Measurements from ENCODE around the gene SRD5A1. TPM values are rescaled to one million over a fixed set of nuclear protein-coding genes. Genes with fewer than 3 reads are reported as not detected.

The SRD5A1 gene
- total RNA-seq, 2 experiments from 2014 or later: 16.7 to 32.5 TPM

DNA sequence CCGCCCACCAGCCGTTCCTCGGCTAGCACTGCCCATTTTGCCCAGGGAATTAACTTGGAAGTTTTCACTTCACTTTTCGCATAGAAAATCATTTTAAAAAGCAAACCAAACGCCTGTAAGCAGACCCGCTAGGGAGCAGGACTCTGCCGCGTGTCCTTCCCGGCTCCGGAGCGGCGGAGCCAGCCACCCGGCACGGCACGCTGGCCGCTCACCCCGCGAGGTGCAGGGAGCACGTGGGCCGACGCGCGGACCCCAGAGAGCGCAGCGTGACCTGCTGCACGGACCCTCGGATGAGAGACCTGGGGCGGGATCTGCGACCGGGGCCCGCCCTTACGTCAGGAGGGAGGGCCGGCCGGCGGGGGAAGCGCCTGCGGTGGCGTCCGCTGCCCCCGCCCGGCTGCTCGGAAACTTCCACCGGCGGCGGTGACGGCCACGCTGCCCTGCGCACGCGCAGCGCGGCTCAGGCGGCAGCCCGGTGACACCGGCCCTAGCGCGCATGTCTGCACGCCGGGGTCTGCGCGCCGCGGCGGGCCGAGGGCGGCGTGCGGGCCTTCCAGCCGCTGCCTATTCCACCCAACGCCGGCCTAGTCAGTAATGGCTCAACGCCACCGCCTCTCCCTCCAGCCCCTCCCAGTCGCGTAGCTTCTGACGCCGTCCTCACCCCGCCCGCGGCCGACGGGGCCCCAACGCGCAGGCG is 79.5 kb downstream of the SRD5A1 start:
- Histone ChIP-seq H3K4me3 (ENCODE audit: low read depth, low read length, poor library complexity, severe bottlenecking) (peak overlapping the region; percentile 71), H3K4me1 (ENCODE audit: insufficient read depth, low read length, poor library complexity, severe bottlenecking) (peaks cover 50% of the 10 kb centered on the region), H4K20me1 (ENCODE audit: insufficient read depth, low read length) (peaks cover 31% of the 10 kb centered on the region), H3K27ac (ENCODE audit: low read depth, low read length, poor library complexity, severe bottlenecking) (peak overlapping the region; percentile 70), H2AFZ (ENCODE audit: low read length) (peak overlapping the region; percentile 56), H3K9me2 (ENCODE audit: insufficient read depth, low read length) (no peaks in the 10 kb centered on the region), H3K36me3 (ENCODE audit: insufficient read depth, low read length) (peaks cover 24% of the 10 kb centered on the region), H3K4me2 (ENCODE audit: low read length) (peak overlapping the region; percentile 95), H3K79me2 (ENCODE audit: insufficient read depth, low read depth, low read length) (peaks cover 32% of the 10 kb centered on the region), H3K9me3 (ENCODE audit: low read length) (no peaks in the 10 kb centered on the region)
- intact Hi-C loops (cut with micrococcal nuclease; ENCODE audit: unreplicated experiment): loop anchor here (1.0 to 2.0 kb wide), 5 partner anchors 16 to 79 kb away; partner anchors contain the start of genes NSUN2 and SRD5A1
- peak; percentile 96 for DNase-seq (ENCODE audit: low spot score)
- ChIA-PET CTCF (ENCODE audit: unreplicated experiment) (no interaction called here), POLR2A (interaction anchor here (1.0 to 2.3 kb wide), 2 partner anchors 16 to 80 kb away, joined by 5 to 9 read pairs; partner anchors contain the start of genes NSUN2 and SRD5A1)
- BruUV-seq (replicated peaks): no TSS peak
- TF ChIP-seq EZH2phosphoT487 (IDR thresholded peaks at IDR 0.05; ENCODE audit: borderline replicate concordance, low read depth, low read length): no peak
- TF ChIP-seq, protein P1, sequence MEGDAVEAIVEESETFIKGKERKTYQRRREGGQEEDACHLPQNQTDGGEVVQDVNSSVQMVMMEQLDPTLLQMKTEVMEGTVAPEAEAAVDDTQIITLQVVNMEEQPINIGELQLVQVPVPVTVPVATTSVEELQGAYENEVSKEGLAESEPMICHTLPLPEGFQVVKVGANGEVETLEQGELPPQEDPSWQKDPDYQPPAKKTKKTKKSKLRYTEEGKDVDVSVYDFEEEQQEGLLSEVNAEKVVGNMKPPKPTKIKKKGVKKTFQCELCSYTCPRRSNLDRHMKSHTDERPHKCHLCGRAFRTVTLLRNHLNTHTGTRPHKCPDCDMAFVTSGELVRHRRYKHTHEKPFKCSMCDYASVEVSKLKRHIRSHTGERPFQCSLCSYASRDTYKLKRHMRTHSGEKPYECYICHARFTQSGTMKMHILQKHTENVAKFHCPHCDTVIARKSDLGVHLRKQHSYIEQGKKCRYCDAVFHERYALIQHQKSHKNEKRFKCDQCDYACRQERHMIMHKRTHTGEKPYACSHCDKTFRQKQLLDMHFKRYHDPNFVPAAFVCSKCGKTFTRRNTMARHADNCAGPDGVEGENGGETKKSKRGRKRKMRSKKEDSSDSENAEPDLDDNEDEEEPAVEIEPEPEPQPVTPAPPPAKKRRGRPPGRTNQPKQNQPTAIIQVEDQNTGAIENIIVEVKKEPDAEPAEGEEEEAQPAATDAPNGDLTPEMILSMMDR (conservative IDR thresholded peaks at IDR 0.05; ENCODE audit: low read length): 0 out of 2 replicates have a peak, but pooled peaks have one; percentile 2

DNA sequence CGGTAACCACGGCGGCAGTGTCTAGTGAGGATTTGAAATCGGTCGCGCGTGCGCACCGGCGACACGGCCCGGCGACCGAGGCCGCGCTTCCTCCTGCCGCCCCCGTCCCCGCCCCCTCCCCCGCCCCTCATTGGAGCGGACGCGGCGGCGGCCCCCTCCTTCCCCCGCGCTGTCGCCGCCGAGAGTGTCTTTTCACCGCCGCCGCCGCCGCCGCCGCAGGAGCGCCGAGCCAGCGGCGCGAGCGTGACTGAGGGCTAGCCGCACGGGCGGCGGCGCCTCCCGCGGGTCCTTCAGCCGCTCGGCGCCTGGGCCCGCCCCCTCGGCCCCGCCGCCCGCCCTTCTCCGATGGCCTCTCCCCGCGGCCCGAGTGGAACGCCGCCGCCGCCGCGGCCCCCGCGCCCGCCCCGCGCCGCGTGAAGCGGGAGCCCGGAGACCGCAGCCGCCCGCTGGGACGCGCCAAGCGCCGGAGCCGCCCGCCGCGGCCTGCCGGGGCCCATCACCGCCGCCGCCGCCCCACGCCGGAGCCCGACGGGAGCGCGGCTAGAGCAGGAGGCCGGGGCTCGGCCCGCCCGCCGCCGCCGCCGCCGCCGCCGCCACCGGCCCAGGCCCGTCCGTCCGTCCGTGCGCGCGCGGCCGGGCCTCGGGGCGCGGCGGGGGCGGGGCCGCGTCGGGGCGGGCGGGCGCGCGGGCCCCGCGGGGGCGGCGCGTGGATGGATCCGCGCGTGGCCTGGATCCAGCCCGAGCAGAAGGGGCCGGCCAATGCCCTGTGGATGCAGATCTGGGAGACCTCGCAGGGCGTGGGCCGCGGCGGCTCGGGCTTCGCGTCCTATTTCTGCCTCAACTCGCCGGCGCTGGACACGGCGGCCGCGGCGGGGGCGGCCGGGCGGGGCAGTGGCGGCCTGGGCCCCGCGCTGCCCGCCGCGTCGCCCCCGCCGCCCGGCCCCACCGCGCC is 80.3 kb downstream of the SRD5A1 start, which contains the start of gene TENT4A:
TSS of gene TENT4A (plus strand) at position 159 of the 952 bp plus-strand sequence. CDS start at position 711, 552 bp downstream.
- peak within 1 kb of the TSS; percentile 56 for H2AFZ ChIP-seq (ENCODE audit: low read length)
- DNase-seq (ENCODE audit: low spot score): no peak
- intact Hi-C loops (cut with micrococcal nuclease; ENCODE audit: unreplicated experiment): loop anchor here (1.0 to 2.0 kb wide), 3 partner anchors 15 to 80 kb away; partner anchors contain the start of genes NSUN2 and SRD5A1

More for the DNA sequence above, 80.3 kb downstream of the SRD5A1 start, which contains the start of gene TENT4A:
- no peaks in the 10 kb centered on the region for H3K9me3 ChIP-seq (ENCODE audit: low read length)
- peaks cover 50% of the 10 kb centered on the region for H3K4me1 ChIP-seq (ENCODE audit: insufficient read depth, low read length, poor library complexity, severe bottlenecking)
- no peaks in the 10 kb centered on the region for H3K9me2 ChIP-seq (ENCODE audit: insufficient read depth, low read length)
- H4K20me1 ChIP-seq (ENCODE audit: insufficient read depth, low read length): peaks cover 39% of the 10 kb centered on the region
- peak within 1 kb of the TSS; percentile 97 for H3K4me2 ChIP-seq (ENCODE audit: low read length)
- CTCF ChIA-PET (ENCODE audit: unreplicated experiment): no interaction called here
- H3K79me2 ChIP-seq (ENCODE audit: insufficient read depth, low read depth, low read length): peaks cover 40% of the 10 kb centered on the region
- POLR2A ChIA-PET: interaction anchor here (1.0 to 2.3 kb wide), 2 partner anchors 15 to 81 kb away, joined by 5 to 9 read pairs; partner anchors contain the start of genes NSUN2 and SRD5A1
- peak within 1 kb of the TSS; percentile 70 for H3K27ac ChIP-seq (ENCODE audit: low read depth, low read length, poor library complexity, severe bottlenecking)
- peaks cover 32% of the 10 kb centered on the region for H3K36me3 ChIP-seq (ENCODE audit: insufficient read depth, low read length)
- BruUV-seq (replicated peaks): no TSS peak
- no peak for TF ChIP-seq EZH2phosphoT487 (IDR thresholded peaks at IDR 0.05; ENCODE audit: borderline replicate concordance, low read depth, low read length)
- TF ChIP-seq, protein P1 (conservative IDR thresholded peaks at IDR 0.05; ENCODE audit: low read length): no peak
- peak within 1 kb of the TSS; percentile 79 for H3K4me3 ChIP-seq (ENCODE audit: low read depth, low read length, poor library complexity, severe bottlenecking)

Measured in OCI-LY7 (cell line).